Liver (tissue), 9 donors: Measurements from ENCODE around the gene ASTN1. TPM values are rescaled to one million over a fixed set of nuclear protein-coding genes. Genes with fewer than 3 reads are reported as not detected.

Experiments used
- DNase-seq: peaks from one replicate; pipeline ENCODE4 v3.0.0-alpha.2; 2017; ENCODE audit warnings: low spot score
- H3K27ac ChIP-seq, 2 donors: one replicate each; pipeline ENCODE4 v1.7.0; 2013; ENCODE audit warnings: inconsistent platforms in 2 of 2, low read length in 2 of 2, control low read depth in 1 of 2, low read depth in 1 of 2, mild to moderate bottlenecking in 1 of 2
- H3K27me3 ChIP-seq, 4 donors: one replicate each; pipeline versions ENCODE4 v1.6.1 to v1.7.0; 2013; ENCODE audit warnings: low read length in 3 of 4, inconsistent platforms in 1 of 4, mild to moderate bottlenecking in 1 of 4, moderate library complexity in 1 of 4; ENCODE audit not compliant: control insufficient read depth in 4 of 4, insufficient read depth in 4 of 4
- H3K36me3 ChIP-seq, 4 donors: one replicate each; pipeline versions ENCODE4 v1.6.1 to v1.7.0; 2013; ENCODE audit warnings: low read length in 3 of 4, mild to moderate bottlenecking in 3 of 4, low read depth in 1 of 4, moderate library complexity in 1 of 4; ENCODE audit not compliant: control insufficient read depth in 4 of 4, insufficient read depth in 3 of 4
- H3K4me1 ChIP-seq, 4 donors: one replicate each; pipeline versions ENCODE4 v1.6.1 to v1.7.0; 2013; ENCODE audit warnings: low read length in 3 of 4, mild to moderate bottlenecking in 3 of 4, moderate library complexity in 1 of 4; ENCODE audit not compliant: control insufficient read depth in 4 of 4, insufficient read depth in 4 of 4
- H3K4me3 ChIP-seq, 3 donors: one replicate each; pipeline versions ENCODE4 v1.6.1 to v1.7.0; 2013; ENCODE audit warnings: low read length in 3 of 3, control low read depth in 1 of 3, low read depth in 1 of 3, mild to moderate bottlenecking in 1 of 3
- H3K9ac ChIP-seq, 2 donors: one replicate each; pipeline ENCODE4 v1.7.0; 2013; ENCODE audit warnings: low read length in 2 of 2, mild to moderate bottlenecking in 2 of 2, moderate library complexity in 2 of 2, control low read depth in 1 of 2, low read depth in 1 of 2
- H3K9me3 ChIP-seq, 4 donors: one replicate each; pipeline versions ENCODE4 v1.6.1 to v1.7.0; 2013; ENCODE audit warnings: low read length in 3 of 4; ENCODE audit not compliant: control insufficient read depth in 4 of 4
- FOXA1 ChIP-seq: IDR thresholded peaks from 2 replicates; pipeline ENCODE4 v1.6.1; 2016; ENCODE audit warnings: antibody characterized with exemption
- FOXA2 ChIP-seq: IDR thresholded peaks from 2 replicates; pipeline ENCODE4 v1.6.1; 2016; ENCODE audit warnings: antibody characterized with exemption
- GABPA ChIP-seq, 2 donors: IDR thresholded peaks in 1 of 2; conservative IDR thresholded peaks in 1 of 2; 2 replicates each; pipeline ENCODE4 v1.6.1; 2016; ENCODE audit warnings: antibody characterized with exemption in 2 of 2, mild to moderate bottlenecking in 1 of 2, moderate library complexity in 1 of 2
- HNF4A ChIP-seq, 2 donors: conservative IDR thresholded peaks; 2 replicates each; pipeline ENCODE4 v1.6.1; 2016; ENCODE audit warnings: antibody characterized with exemption in 2 of 2, mild to moderate bottlenecking in 2 of 2
- HNF4G ChIP-seq: IDR thresholded peaks from 2 replicates; pipeline ENCODE4 v1.6.1; 2016; ENCODE audit warnings: antibody characterized with exemption
- JUND ChIP-seq, 2 donors: IDR thresholded peaks; 2 replicates each; pipeline ENCODE4 v1.6.1; 2016; ENCODE audit warnings: antibody characterized with exemption in 2 of 2
- NR2F2 ChIP-seq: IDR thresholded peaks from 2 replicates; pipeline ENCODE4 v1.6.1; 2016; ENCODE audit warnings: antibody characterized with exemption
- RAD21 ChIP-seq, 2 donors: IDR thresholded peaks; 2 replicates each; pipeline ENCODE4 v1.6.1; 2016; ENCODE audit warnings: antibody characterized with exemption in 2 of 2, mild to moderate bottlenecking in 2 of 2
- RXRA ChIP-seq, 2 donors: IDR thresholded peaks; 2 replicates each; pipeline ENCODE4 v1.6.1; 2017 to 2018; ENCODE audit warnings: antibody characterized with exemption in 2 of 2, mild to moderate bottlenecking in 1 of 2
- SP1 ChIP-seq: IDR thresholded peaks from 2 replicates; pipeline ENCODE4 v1.6.1; 2018; ENCODE audit warnings: antibody characterized with exemption, mild to moderate bottlenecking
- TAF1 ChIP-seq: conservative IDR thresholded peaks from 2 replicates; pipeline ENCODE4 v1.6.1; 2016; ENCODE audit warnings: antibody characterized with exemption, mild to moderate bottlenecking
- YY1 ChIP-seq: IDR thresholded peaks from 2 replicates; pipeline ENCODE4 v1.6.1; 2016; ENCODE audit warnings: antibody characterized with exemption, mild to moderate bottlenecking
- WGBS: extraction: QIAGEN DNeasy Blood & Tissue Kit; methylation state at CpG from one replicate; pipeline ENCODE4 v1.1.7; 2013; 5-methylcytosine and 5-hydroxymethylcytosine counted together
- polyA plus RNA-seq, 2 donors: library from polyadenylated mRNA; stranded (reverse) in 1 of 2; unstranded in 1 of 2; fragments of 200-250 nt in 1 of 2; fragments of >200 nt in 1 of 2; fragmentation: Nextera tagmentation in 1 of 2; extraction: Ambion mirVana in 1 of 2; gene quantifications; one replicate each; pipeline versions ENCODE4 v1.2.1 to v1.2.3, GENCODE V29; 2013 to 2015
- total RNA-seq, 2 donors: library from RNA; depleted of rRNA; stranded (reverse); fragments of >200 nt; gene quantifications; one replicate each; pipeline ENCODE4 v1.2.3, GENCODE V29; 2014
- TF ChIP-seq, protein P1 (sequence below): IDR thresholded peaks from 2 replicates; pipeline ENCODE4 v1.6.1; 2016; ENCODE audit warnings: antibody characterized with exemption
- TF ChIP-seq, protein P2 (sequence below): fragments of 150-350 bp; IDR thresholded peaks from 2 replicates; pipeline ENCODE4 v1.5.1; 2017; ENCODE audit warnings: improper control_type of control experiment, low read depth, low read length; ENCODE audit not compliant: missing input control
- TF ChIP-seq, protein P3 (sequence below): IDR thresholded peaks from 2 replicates; pipeline ENCODE4 v1.6.1; 2016; ENCODE audit warnings: antibody characterized with exemption, mild to moderate bottlenecking
- TF ChIP-seq, protein P4 (sequence below): IDR thresholded peaks from 2 replicates; pipeline ENCODE4 v1.6.1; 2016; ENCODE audit warnings: antibody characterized with exemption
- TF ChIP-seq, protein P5 (sequence below): IDR thresholded peaks from 2 replicates; pipeline ENCODE4 v1.6.1; 2016; ENCODE audit warnings: antibody characterized with exemption
- donor health status: healthy.
- donor health status: healthy.
- donor health status: healthy.
- donor health status: healthy.
- donor health status: healthy.

The ASTN1 gene
- total and polyA plus RNA-seq, 4 donors: 0.10 to 0.28 (median 0.18) TPM

DNA sequence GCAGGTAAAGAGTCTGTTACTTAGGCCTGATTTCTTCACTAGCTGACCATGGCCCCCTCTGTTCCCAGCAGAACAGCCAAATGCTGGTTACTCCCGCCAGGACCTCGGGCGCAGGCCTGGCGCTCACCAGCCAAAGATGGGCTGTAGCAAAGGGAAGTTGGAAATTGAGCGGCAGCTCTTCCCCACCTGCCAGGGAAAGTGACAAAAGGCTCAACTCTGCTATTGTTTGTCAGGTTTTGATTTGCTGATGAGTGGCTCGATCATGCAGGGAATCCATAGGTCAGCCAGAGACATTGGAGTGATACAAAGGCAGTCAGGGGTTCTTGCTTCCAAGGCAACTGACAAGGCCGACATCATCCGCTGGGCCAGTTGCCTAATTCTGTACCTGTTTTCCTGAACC, 120.1 kb downstream of the ASTN1 start:
- no peak for DNase-seq
- H3K4me3 ChIP-seq: no peak overlapping the region
- TF ChIP-seq, protein P1, sequence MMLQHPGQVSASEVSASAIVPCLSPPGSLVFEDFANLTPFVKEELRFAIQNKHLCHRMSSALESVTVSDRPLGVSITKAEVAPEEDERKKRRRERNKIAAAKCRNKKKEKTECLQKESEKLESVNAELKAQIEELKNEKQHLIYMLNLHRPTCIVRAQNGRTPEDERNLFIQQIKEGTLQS: no peak
- TF ChIP-seq NR2F2 (no peak), RAD21 (IDR thresholded peaks at IDR 0.05) (no peak), HNF4G (no peak), YY1 (no peak), RXRA (IDR thresholded peaks at IDR 0.05) (no peak), FOXA2 (no peak), TAF1 (no peak), FOXA1 (no peak), JUND (IDR thresholded peaks at IDR 0.05) (no peak), SP1 (no peak), HNF4A (conservative IDR thresholded peaks at IDR 0.05) (no peak), GABPA (IDR thresholded peaks at IDR 0.05 in 1 of 2, conservative IDR thresholded peaks at IDR 0.05 in 1 of 2) (no peak)
- TF ChIP-seq, protein P2, sequence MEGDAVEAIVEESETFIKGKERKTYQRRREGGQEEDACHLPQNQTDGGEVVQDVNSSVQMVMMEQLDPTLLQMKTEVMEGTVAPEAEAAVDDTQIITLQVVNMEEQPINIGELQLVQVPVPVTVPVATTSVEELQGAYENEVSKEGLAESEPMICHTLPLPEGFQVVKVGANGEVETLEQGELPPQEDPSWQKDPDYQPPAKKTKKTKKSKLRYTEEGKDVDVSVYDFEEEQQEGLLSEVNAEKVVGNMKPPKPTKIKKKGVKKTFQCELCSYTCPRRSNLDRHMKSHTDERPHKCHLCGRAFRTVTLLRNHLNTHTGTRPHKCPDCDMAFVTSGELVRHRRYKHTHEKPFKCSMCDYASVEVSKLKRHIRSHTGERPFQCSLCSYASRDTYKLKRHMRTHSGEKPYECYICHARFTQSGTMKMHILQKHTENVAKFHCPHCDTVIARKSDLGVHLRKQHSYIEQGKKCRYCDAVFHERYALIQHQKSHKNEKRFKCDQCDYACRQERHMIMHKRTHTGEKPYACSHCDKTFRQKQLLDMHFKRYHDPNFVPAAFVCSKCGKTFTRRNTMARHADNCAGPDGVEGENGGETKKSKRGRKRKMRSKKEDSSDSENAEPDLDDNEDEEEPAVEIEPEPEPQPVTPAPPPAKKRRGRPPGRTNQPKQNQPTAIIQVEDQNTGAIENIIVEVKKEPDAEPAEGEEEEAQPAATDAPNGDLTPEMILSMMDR: no peak
- TF ChIP-seq, protein P3, sequence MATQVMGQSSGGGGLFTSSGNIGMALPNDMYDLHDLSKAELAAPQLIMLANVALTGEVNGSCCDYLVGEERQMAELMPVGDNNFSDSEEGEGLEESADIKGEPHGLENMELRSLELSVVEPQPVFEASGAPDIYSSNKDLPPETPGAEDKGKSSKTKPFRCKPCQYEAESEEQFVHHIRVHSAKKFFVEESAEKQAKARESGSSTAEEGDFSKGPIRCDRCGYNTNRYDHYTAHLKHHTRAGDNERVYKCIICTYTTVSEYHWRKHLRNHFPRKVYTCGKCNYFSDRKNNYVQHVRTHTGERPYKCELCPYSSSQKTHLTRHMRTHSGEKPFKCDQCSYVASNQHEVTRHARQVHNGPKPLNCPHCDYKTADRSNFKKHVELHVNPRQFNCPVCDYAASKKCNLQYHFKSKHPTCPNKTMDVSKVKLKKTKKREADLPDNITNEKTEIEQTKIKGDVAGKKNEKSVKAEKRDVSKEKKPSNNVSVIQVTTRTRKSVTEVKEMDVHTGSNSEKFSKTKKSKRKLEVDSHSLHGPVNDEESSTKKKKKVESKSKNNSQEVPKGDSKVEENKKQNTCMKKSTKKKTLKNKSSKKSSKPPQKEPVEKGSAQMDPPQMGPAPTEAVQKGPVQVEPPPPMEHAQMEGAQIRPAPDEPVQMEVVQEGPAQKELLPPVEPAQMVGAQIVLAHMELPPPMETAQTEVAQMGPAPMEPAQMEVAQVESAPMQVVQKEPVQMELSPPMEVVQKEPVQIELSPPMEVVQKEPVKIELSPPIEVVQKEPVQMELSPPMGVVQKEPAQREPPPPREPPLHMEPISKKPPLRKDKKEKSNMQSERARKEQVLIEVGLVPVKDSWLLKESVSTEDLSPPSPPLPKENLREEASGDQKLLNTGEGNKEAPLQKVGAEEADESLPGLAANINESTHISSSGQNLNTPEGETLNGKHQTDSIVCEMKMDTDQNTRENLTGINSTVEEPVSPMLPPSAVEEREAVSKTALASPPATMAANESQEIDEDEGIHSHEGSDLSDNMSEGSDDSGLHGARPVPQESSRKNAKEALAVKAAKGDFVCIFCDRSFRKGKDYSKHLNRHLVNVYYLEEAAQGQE: no peak
- TF ChIP-seq, protein P4, sequence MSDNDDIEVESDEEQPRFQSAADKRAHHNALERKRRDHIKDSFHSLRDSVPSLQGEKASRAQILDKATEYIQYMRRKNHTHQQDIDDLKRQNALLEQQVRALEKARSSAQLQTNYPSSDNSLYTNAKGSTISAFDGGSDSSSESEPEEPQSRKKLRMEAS: no peak
- peaks cover 0 to 4% (median 0%) of the 10 kb centered on the region in 4 donors for H3K27me3 ChIP-seq
- no peaks in the 10 kb centered on the region for H3K4me1 ChIP-seq
- 77% methylated on average over 8 of the region's 8 CpGs for WGBS
- H3K27ac ChIP-seq: no peak overlapping the region
- H3K36me3 ChIP-seq: no peaks in the 10 kb centered on the region
- H3K9ac ChIP-seq: no peak overlapping the region
- no peaks in the 10 kb centered on the region for H3K9me3 ChIP-seq

DNA sequence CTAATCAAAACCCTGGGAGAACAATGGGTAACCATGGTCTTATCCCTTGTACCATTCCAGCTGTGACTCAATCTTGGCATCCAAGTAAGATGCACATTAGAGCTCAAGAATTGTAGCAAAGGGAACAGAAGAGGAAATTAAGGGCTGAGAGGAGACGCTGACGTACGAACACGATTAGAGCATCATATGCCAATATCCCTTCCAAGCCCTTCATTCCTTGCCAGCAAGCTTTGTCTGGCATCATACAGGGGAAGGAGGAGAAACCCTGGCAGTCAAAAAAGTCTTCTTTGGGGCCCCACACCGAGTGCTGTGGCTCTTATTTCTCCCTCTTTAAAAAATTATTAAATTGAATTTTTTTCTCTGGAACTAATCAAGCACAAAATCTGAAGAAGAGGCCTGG, 120.9 kb downstream of the ASTN1 start:
- Histone ChIP-seq H3K36me3 (no peaks in the 10 kb centered on the region), H3K4me3 (no peak overlapping the region), H3K9ac (no peak overlapping the region), H3K27me3 (peaks cover 0 to 4% (median 0%) of the 10 kb centered on the region in 4 donors), H3K27ac (no peak overlapping the region), H3K9me3 (no peaks in the 10 kb centered on the region), H3K4me1 (no peaks in the 10 kb centered on the region)
- no peak for DNase-seq
- WGBS: 84% methylated on average over 5 of the region's 5 CpGs
- TF ChIP-seq GABPA (IDR thresholded peaks at IDR 0.05 in 1 of 2, conservative IDR thresholded peaks at IDR 0.05 in 1 of 2) (no peak), TAF1 (no peak), HNF4A (conservative IDR thresholded peaks at IDR 0.05) (no peak), RAD21 (IDR thresholded peaks at IDR 0.05) (no peak), JUND (IDR thresholded peaks at IDR 0.05) (no peak), FOXA2 (no peak), SP1 (no peak), HNF4G (no peak), FOXA1 (no peak), YY1 (no peak), NR2F2 (no peak)
- TF ChIP-seq, protein P5, sequence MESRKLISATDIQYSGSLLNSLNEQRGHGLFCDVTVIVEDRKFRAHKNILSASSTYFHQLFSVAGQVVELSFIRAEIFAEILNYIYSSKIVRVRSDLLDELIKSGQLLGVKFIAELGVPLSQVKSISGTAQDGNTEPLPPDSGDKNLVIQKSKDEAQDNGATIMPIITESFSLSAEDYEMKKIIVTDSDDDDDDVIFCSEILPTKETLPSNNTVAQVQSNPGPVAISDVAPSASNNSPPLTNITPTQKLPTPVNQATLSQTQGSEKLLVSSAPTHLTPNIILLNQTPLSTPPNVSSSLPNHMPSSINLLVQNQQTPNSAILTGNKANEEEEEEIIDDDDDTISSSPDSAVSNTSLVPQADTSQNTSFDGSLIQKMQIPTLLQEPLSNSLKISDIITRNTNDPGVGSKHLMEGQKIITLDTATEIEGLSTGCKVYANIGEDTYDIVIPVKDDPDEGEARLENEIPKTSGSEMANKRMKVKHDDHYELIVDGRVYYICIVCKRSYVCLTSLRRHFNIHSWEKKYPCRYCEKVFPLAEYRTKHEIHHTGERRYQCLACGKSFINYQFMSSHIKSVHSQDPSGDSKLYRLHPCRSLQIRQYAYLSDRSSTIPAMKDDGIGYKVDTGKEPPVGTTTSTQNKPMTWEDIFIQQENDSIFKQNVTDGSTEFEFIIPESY: no peak
- TF ChIP-seq, protein P4: no peak
- TF ChIP-seq, protein P3: no peak
- TF ChIP-seq, protein P2: no peak
